Colonic mucosa (tissue), 4 donors: Measurements from ENCODE around the gene ELMO1. TPM values are rescaled to one million over a fixed set of nuclear protein-coding genes. Genes with fewer than 3 reads are reported as not detected.

ENCODE experiments used
- DNase-seq: peaks from one replicate; pipeline ENCODE4 v3.0.0-alpha.2; 2020
- H3K27ac ChIP-seq: fragments of 200-600 bp; one replicate; pipeline ENCODE4 v1.8.0; 2021
- H3K27me3 ChIP-seq: fragments of 200-600 bp; one replicate; pipeline ENCODE4 v1.8.0; 2021
- H3K36me3 ChIP-seq: fragments of 200-600 bp; one replicate; pipeline ENCODE4 v1.8.0; 2021
- H3K4me1 ChIP-seq: fragments of 200-600 bp; one replicate; pipeline ENCODE4 v1.8.0; 2021; ENCODE audit warnings: mild to moderate bottlenecking
- H3K4me3 ChIP-seq: fragments of 200-600 bp; one replicate; pipeline ENCODE4 v1.8.0; 2021
- H3K9ac ChIP-seq, 2 donors: one replicate each; pipeline ENCODE4 v1.7.0; 2013; ENCODE audit warnings: control low read depth in 2 of 2, low read depth in 2 of 2, low read length in 2 of 2
- H3K9me3 ChIP-seq: fragments of 200-600 bp; one replicate; pipeline ENCODE4 v1.8.0; 2021
- intact Hi-C: fragments of 100-400 bp; cut with DNase I; formaldehyde crosslinking; loops from one replicate; pipeline ENCODE4 v1.14.1; 2022
- total RNA-seq, 2 donors: library from RNA; stranded (reverse); fragmentation: NEBNext Ultra II Directional in 1 of 2; extraction: Animal tissue kit (Norgen Biotek cat#: 25700) in 1 of 2; gene quantifications; one replicate each; pipeline ENCODE4 v1.2.1, GENCODE V29; 2021
- TF ChIP-seq, protein P1 (sequence below): fragments of 200-600 bp; IDR thresholded peaks from one replicate; pipeline ENCODE4 v1.8.0; 2022; ENCODE audit warnings: antibody characterized with exemption, mild to moderate bottlenecking
- donor health status: healthy.
- donor health status: DM: no; HTN: no; CAD: no.
- donor health status: DM: no; HTN: no; CAD: no.

The ELMO1 gene
- total RNA-seq, 2 donors from 2014 or later: 4.2 to 4.7 TPM

DNA sequence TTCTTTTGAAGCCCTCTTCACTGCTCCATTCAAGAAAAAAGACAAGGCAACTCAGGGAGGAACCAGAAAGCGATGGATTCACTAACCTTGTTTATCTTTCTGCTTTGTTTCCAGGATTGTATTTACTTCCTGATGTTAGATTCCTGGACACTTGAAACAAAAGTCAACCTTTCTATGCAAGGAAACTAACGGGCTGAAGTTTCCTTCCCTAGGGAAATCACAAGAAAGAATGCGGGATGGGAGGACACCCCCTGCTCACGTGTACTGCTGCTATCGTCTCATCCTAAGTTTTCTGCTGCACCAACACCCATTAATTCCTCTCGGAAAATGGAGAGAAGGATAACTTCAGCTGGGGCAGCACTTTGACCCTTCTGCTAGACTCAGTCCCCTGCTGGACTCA, 50.3 kb downstream of the ELMO1 start:
- TF ChIP-seq, protein P1, sequence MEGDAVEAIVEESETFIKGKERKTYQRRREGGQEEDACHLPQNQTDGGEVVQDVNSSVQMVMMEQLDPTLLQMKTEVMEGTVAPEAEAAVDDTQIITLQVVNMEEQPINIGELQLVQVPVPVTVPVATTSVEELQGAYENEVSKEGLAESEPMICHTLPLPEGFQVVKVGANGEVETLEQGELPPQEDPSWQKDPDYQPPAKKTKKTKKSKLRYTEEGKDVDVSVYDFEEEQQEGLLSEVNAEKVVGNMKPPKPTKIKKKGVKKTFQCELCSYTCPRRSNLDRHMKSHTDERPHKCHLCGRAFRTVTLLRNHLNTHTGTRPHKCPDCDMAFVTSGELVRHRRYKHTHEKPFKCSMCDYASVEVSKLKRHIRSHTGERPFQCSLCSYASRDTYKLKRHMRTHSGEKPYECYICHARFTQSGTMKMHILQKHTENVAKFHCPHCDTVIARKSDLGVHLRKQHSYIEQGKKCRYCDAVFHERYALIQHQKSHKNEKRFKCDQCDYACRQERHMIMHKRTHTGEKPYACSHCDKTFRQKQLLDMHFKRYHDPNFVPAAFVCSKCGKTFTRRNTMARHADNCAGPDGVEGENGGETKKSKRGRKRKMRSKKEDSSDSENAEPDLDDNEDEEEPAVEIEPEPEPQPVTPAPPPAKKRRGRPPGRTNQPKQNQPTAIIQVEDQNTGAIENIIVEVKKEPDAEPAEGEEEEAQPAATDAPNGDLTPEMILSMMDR: no peak
- Histone ChIP-seq H3K4me3 (no peak overlapping the region), H3K36me3 (no peaks in the 10 kb centered on the region), H3K9me3 (no peaks in the 10 kb centered on the region), H3K4me1 (no peaks in the 10 kb centered on the region), H3K27me3 (no peaks in the 10 kb centered on the region), H3K27ac (no peak overlapping the region), H3K9ac (no peak overlapping the region)
- no peak for DNase-seq
- intact Hi-C loops: no loop called here

DNA sequence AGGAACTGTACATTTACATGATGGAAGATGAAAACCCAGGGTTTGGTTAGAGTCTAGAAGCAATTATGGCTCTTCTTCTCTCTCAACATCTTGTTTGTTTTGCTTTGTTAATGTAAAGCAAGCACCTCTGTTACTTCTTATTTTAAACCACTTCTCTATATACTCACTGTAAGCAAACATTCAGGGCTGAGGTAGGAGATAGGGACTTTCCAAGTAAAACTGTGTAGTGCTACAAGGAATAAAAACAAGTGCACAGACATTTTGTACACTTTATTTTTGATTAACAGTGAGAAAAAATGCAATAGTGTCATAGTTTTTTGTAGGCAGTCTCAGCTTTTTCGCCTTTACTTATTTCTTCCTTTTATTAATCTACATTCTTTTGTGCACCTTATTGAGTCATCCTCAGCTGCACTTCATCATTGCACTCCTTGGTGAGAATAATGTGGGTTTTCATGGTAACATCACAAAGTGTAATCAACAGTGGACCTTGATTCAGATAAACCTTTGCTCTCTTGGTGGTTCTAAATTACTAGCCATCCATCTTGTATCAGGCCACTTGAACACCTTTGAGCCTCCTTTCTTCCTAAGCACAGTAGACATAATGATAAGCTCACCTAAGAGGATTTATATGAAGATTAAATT, 52.9 kb downstream of the ELMO1 start:
- Histone ChIP-seq H3K9me3 (no peaks in the 10 kb centered on the region), H3K27ac (no peak overlapping the region), H3K27me3 (no peaks in the 10 kb centered on the region), H3K4me1 (no peaks in the 10 kb centered on the region), H3K4me3 (no peak overlapping the region), H3K9ac (no peak overlapping the region), H3K36me3 (no peaks in the 10 kb centered on the region)
- DNase-seq: no peak
- intact Hi-C loops: no loop called here
- TF ChIP-seq, protein P1: no peak

DNA sequence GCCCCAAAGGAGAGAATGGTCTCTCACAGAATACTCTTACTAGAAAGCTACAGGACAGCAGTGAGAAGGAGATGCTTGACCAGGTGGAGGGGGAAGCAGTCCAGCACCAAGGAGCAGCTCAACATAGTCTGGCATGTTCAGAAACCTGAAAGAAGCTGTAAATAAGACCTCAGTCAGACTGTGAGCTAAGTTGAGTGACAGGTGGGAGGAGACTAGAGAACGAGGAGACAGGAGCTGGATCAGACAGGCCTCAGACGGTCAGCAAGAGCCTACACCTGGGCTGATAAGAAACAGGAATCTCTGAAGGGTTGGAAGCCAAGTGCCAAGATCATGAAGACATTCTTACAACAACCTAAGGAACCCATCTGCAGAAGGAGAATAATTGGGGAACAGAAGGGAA, 54.5 kb downstream of the ELMO1 start:
- Histone ChIP-seq H3K9ac (no peak overlapping the region), H3K4me1 (no peaks in the 10 kb centered on the region), H3K4me3 (no peak overlapping the region), H3K27me3 (no peaks in the 10 kb centered on the region), H3K27ac (no peak overlapping the region), H3K36me3 (no peaks in the 10 kb centered on the region), H3K9me3 (no peaks in the 10 kb centered on the region)
- intact Hi-C loops: no loop called here
- TF ChIP-seq, protein P1: no peak
- DNase-seq: no peak

DNA sequence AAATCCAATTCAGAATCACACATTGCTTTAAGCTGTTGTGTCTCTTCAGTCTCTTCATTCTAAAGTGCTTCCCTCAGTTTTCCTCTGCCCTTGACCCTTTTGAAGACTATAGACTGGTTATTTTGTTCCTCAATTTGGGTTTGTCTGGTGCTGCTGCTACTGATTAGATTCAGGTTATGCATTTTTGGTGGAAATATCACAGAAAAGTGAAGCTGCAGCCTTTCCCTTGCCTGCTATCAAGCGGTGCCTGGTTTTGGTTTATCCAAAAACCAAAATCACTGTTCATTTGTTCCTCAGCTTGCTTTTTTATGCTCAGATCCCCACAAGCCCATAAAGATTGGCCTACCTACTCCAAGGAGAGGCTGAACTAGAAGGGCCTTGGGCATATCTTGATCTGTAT, 55.2 kb downstream of the ELMO1 start:
- Histone ChIP-seq H3K9me3 (no peaks in the 10 kb centered on the region), H3K4me1 (no peaks in the 10 kb centered on the region), H3K9ac (no peak overlapping the region), H3K27me3 (no peaks in the 10 kb centered on the region), H3K36me3 (no peaks in the 10 kb centered on the region), H3K27ac (no peak overlapping the region), H3K4me3 (no peak overlapping the region)
- DNase-seq: no peak
- intact Hi-C loops: no loop called here
- TF ChIP-seq, protein P1: no peak

DNA sequence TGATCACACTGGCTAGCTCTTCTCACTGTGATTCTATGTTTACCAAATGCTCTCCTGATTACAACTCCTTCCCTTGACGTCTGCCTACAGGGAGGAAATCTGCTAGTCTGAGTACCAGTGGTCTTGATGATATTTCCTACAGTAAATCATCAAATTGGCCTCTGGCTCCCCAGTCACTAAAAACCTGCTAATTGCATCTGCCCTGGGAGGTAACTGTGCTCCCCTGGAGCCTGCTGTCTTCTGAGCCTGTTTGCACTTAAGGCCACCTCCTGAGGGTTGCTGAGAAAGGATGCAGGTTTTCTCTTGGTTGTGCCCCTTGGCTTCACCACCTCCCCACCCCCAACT, 56.0 kb downstream of the ELMO1 start:
- no peaks in the 10 kb centered on the region for H3K27me3 ChIP-seq
- intact Hi-C loops: no loop called here
- DNase-seq: no peak
- TF ChIP-seq, protein P1: no peak
- H3K27ac ChIP-seq: no peak overlapping the region
- H3K36me3 ChIP-seq: no peaks in the 10 kb centered on the region
- H3K4me1 ChIP-seq: no peaks in the 10 kb centered on the region
- H3K9me3 ChIP-seq: no peaks in the 10 kb centered on the region
- no peak overlapping the region for H3K4me3 ChIP-seq
- H3K9ac ChIP-seq: no peak overlapping the region
